Measurements from ENCODE around the gene ENPP4. TPM values are rescaled to one million over a fixed set of nuclear protein-coding genes. Genes with fewer than 3 reads are reported as not detected.
A peak's percentile ranks its signal among the peaks of the same experiment; 100 is the strongest.

ENPP4 gene
- total RNA-seq, 1 experiment from 2014 or later, result 0.34 TPM

DNA sequence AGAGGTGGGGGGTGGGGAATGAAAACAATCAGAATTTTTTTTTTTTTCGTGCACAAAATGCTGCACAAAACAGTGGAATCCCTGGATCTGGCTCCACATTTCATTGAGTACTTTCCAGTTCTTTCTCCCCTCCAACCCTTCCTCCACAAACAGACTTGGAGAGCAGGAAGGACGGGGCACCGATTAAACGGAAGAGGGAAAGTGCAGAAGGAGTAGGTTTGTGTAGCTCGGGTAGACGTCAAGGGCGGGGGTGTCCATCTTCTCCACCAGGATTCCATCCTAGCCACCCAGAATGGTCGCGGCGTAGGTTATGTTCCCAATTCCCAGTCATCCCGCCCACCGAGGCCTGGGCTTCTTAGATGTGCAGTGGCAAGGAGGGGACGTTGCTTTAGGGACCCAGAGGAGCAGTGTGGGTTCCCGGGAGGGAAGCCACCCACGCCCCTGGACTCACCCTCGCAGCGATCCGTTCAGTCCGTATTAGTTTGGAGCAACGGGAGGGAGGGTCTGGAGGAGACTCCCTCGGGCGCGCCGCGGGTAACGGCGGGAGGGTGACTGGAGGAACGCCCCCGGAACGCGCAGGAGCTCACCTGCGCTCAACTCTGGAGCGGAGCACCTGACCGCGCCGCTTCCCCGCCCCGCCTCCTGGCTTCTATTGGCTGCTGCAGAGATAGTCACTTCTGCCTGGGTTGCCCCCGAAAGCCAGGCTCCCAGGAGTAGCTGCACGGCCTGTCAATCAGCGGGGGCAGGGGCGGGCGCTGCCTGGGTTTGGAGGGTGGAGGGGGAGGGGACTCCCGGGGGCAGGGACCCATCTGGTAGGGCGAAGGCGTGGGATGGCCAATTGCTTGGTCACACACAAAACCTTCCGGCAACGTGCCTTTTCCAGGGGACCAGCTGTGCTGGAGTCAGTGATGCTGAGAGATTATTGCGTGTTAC, 40.8 kb downstream of the ENPP4 start, which contains the start of gene ENPP5:
Gene ENPP5, minus strand, starts transcription at position 624 of the 933 bp plus-strand sequence. CDS start 2,718 bp downstream, outside the sequence.
- TF ChIP-seq, protein P1, sequence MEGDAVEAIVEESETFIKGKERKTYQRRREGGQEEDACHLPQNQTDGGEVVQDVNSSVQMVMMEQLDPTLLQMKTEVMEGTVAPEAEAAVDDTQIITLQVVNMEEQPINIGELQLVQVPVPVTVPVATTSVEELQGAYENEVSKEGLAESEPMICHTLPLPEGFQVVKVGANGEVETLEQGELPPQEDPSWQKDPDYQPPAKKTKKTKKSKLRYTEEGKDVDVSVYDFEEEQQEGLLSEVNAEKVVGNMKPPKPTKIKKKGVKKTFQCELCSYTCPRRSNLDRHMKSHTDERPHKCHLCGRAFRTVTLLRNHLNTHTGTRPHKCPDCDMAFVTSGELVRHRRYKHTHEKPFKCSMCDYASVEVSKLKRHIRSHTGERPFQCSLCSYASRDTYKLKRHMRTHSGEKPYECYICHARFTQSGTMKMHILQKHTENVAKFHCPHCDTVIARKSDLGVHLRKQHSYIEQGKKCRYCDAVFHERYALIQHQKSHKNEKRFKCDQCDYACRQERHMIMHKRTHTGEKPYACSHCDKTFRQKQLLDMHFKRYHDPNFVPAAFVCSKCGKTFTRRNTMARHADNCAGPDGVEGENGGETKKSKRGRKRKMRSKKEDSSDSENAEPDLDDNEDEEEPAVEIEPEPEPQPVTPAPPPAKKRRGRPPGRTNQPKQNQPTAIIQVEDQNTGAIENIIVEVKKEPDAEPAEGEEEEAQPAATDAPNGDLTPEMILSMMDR (conservative IDR thresholded peaks at IDR 0.05; ENCODE audit: low read depth, low read length), result no peak
- no peak for TF ChIP-seq EZH2 (IDR thresholded peaks at IDR 0.05; ENCODE audit: borderline replicate concordance, low read depth, low read length, poor library complexity, severe bottlenecking)
- peak within 1 kb of the TSS; percentile 41 for H3K4me3 ChIP-seq (ENCODE audit: low read depth, low read length, poor library complexity, severe bottlenecking)
- DNase-seq (ENCODE audit: low spot score), result peak; percentile 31
- ChIA-PET CTCF (no interaction called here), POLR2A (ENCODE audit: low non-redundant PET) (no interaction called here)
- intact Hi-C loops (cut with micrococcal nuclease; ENCODE audit: unreplicated experiment), result no loop called here
- no peaks in the 10 kb centered on the region for H3K9me3 ChIP-seq (ENCODE audit: low read depth, low read length, poor library complexity, severe bottlenecking)
- peaks cover 62% of the 10 kb centered on the region for H3K27me3 ChIP-seq (replicated peaks; ENCODE audit: insufficient read depth, low read depth, low read length, poor library complexity)
- H3K4me1 ChIP-seq (ENCODE audit: insufficient read depth, low read length, poor library complexity, severe bottlenecking), result no peaks in the 10 kb centered on the region
- H3K27ac ChIP-seq (ENCODE audit: low read depth, low read length, poor library complexity, severe bottlenecking), result no peak within 1 kb of the TSS
- no TSS peak for BruUV-seq (replicated peaks)
- H3K36me3 ChIP-seq (ENCODE audit: insufficient read depth, low read length, poor library complexity, severe bottlenecking), result no peaks in the 10 kb centered on the region

DNA sequence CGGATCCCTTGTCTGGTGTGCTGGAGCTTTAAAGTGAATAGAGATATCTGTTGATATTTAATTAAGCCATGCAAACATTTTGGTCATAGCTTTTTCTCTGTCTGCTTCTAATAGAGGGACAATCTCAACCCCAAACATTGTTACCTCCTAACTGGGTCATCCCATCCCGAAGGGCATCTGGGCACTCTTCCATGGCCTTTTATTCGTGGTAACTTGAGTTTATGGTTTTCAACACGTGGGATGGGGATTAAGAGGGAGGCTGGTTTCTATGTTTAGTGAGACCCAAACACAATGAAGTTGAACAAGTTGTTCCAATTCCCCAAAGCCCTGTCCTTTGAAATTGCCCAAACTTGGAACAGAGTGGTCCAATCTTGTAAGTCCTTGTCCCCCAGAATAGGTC, 42.4 kb downstream of the ENPP4 start:
- no TSS peak for BruUV-seq (replicated peaks)
- H3K36me3 ChIP-seq (ENCODE audit: insufficient read depth, low read length, poor library complexity, severe bottlenecking), result no peaks in the 10 kb centered on the region
- intact Hi-C loops (cut with micrococcal nuclease; ENCODE audit: unreplicated experiment), result no loop called here
- no peaks in the 10 kb centered on the region for H3K9me3 ChIP-seq (ENCODE audit: low read depth, low read length, poor library complexity, severe bottlenecking)
- ChIA-PET CTCF (no interaction called here), POLR2A (ENCODE audit: low non-redundant PET) (no interaction called here)
- DNase-seq (ENCODE audit: low spot score), result no peak
- TF ChIP-seq EZH2 (IDR thresholded peaks at IDR 0.05; ENCODE audit: borderline replicate concordance, low read depth, low read length, poor library complexity, severe bottlenecking), result no peak
- TF ChIP-seq, protein P1 (conservative IDR thresholded peaks at IDR 0.05; ENCODE audit: low read depth, low read length), result no peak
- H3K27ac ChIP-seq (ENCODE audit: low read depth, low read length, poor library complexity, severe bottlenecking), result no peak overlapping the region
- no peaks in the 10 kb centered on the region for H3K4me1 ChIP-seq (ENCODE audit: insufficient read depth, low read length, poor library complexity, severe bottlenecking)
- H3K4me3 ChIP-seq (ENCODE audit: low read depth, low read length, poor library complexity, severe bottlenecking), result no peak overlapping the region
- H3K27me3 ChIP-seq (replicated peaks; ENCODE audit: insufficient read depth, low read depth, low read length, poor library complexity), result peaks cover 64% of the 10 kb centered on the region

DNA sequence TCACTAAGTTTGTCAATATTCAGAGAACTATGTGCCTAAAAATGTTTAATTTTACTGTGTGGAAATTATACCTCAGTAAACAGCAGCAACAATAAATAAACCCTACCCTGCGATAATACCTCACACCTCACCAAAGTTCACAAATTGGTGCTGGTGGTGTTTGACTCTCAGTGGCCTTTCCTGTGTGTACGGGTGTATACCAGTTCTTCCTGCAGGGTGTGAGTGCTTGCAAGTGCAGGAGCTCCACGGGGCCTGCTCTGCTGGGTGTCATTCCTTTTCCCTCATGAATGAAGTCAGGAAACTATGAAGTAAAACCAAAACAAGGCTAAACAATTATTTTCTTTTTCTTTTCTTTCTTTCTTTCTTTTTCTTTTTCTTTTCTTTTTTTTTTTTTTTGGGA, 45.1 kb downstream of the ENPP4 start:
- POLR2A ChIA-PET (ENCODE audit: low non-redundant PET), result interaction anchor here (0.5 kb wide), 1 partner anchor 354 kb away, joined by 3 read pairs; no protein-coding TSS in a partner anchor
- intact Hi-C loops (cut with micrococcal nuclease; ENCODE audit: unreplicated experiment), result no loop called here

More for the DNA sequence above, 45.1 kb downstream of the ENPP4 start:
- no TSS peak for BruUV-seq (replicated peaks)
- CTCF ChIA-PET, result no interaction called here
- Histone ChIP-seq H3K27ac (ENCODE audit: low read depth, low read length, poor library complexity, severe bottlenecking) (no peak overlapping the region), H3K9me3 (ENCODE audit: low read depth, low read length, poor library complexity, severe bottlenecking) (no peaks in the 10 kb centered on the region), H3K4me3 (ENCODE audit: low read depth, low read length, poor library complexity, severe bottlenecking) (no peak overlapping the region), H3K4me1 (ENCODE audit: insufficient read depth, low read length, poor library complexity, severe bottlenecking) (no peaks in the 10 kb centered on the region), H3K27me3 (replicated peaks; ENCODE audit: insufficient read depth, low read depth, low read length, poor library complexity) (peaks cover 44% of the 10 kb centered on the region), H3K36me3 (ENCODE audit: insufficient read depth, low read length, poor library complexity, severe bottlenecking) (no peaks in the 10 kb centered on the region)
- no peak for TF ChIP-seq EZH2 (IDR thresholded peaks at IDR 0.05; ENCODE audit: borderline replicate concordance, low read depth, low read length, poor library complexity, severe bottlenecking)
- TF ChIP-seq, protein P1 (conservative IDR thresholded peaks at IDR 0.05; ENCODE audit: low read depth, low read length), result no peak
- no peak for DNase-seq (ENCODE audit: low spot score)

Data from A673 (cell line).